ENCODE results near the gene PAIP2. TPM values are rescaled to one million over a fixed set of nuclear protein-coding genes. Genes with fewer than 3 reads are reported as not detected.

PAIP2 gene
- total RNA-seq, 2 experiments from 2014 or later, result 108 to 118 TPM

DNA sequence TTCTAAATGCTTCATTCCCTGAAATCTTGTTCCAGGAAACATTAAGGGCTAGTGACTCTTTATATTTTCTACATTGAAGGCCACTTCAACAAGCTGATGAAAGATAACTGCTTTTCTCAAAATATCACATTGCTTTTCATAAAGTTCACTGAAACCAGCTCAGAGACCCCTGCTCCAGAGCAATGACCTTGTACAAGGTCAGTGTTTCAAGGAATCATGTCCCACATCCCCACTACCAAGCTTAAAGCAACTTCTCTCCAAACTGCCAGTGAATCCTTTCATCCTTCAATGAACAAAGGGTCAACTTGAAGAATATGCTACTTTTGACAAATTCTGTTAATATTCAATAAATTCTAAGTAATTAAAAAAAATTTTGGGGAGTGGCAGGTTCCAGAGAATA lies 74.2 kb downstream of the PAIP2 start:
- Mint-ChIP-seq H3K36me3 (no peaks in the 10 kb centered on the region), H3K4me3 (peak overlapping the region; percentile 62), H3K27me3 (no peaks in the 10 kb centered on the region), H3K4me1 (peaks cover 48% of the 10 kb centered on the region), H3K9me3 (no peaks in the 10 kb centered on the region), H3K27ac (peak overlapping the region; percentile 84)
- no peak for DNase-seq
- no peak for ATAC-seq (ENCODE audit: low read depth)
- POLR2A ChIA-PET, result interaction anchor here (0.6 to 1.0 kb wide), 3 partner anchors 17 to 838 kb away, joined by 3 read pairs; no protein-coding TSS in a partner anchor

DNA sequence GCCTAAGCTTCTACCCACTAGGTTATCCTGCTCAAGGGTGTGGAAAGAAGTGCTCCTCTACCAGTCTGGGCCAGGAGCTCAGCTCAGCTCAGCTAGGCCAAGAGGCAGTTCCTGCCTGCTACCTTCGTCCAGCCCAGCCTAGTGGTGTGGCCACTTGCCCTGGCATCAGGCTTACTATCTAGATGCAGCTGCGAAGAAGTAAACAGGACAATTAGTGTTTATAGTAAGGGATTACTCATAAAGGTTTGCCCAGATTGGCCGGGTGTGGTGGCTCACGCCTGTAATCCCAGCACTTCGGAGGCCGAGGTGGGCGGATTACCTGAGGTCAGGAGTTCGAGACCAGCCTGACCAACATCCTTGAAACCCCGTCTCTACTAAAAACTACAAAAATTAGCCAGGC lies 75.0 kb downstream of the PAIP2 start:
- POLR2A ChIA-PET, result interaction anchor here (1.0 kb wide), 1 partner anchor 97 kb away, joined by 3 read pairs; no protein-coding TSS in a partner anchor
- Mint-ChIP-seq H3K27ac (peak overlapping the region; percentile 61), H3K4me1 (peaks cover 48% of the 10 kb centered on the region), H3K36me3 (no peaks in the 10 kb centered on the region), H3K4me3 (peak overlapping the region; percentile 28), H3K9me3 (no peaks in the 10 kb centered on the region), H3K27me3 (no peaks in the 10 kb centered on the region)
- ATAC-seq (ENCODE audit: low read depth), result no peak
- DNase-seq, result no peak

DNA sequence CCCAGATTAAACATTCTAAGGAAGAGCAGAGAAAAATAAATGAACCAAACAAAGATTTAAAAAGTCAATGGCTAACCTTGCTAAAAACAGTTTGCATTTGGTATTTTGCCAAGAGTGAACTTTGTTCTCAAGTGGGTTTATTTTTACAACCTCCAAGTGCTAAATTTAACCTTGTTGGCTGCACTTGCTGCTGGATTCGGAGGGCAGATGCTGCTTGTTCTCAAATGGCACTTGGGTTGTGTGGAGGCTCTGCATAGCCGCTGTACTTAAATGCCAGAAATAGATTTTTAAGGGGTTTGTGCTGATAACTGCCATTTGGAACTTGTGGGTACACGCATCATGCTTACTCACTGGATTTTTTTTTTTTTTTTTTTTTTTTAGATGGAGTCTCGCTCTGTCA lies 75.6 kb downstream of the PAIP2 start:
- Mint-ChIP-seq H3K4me1 (peaks cover 49% of the 10 kb centered on the region), H3K4me3 (no peak overlapping the region), H3K27ac (no peak overlapping the region), H3K36me3 (no peaks in the 10 kb centered on the region), H3K27me3 (no peaks in the 10 kb centered on the region), H3K9me3 (no peaks in the 10 kb centered on the region)
- DNase-seq (no peak), ATAC-seq (ENCODE audit: low read depth) (no peak)
- POLR2A ChIA-PET, result no interaction called here

DNA sequence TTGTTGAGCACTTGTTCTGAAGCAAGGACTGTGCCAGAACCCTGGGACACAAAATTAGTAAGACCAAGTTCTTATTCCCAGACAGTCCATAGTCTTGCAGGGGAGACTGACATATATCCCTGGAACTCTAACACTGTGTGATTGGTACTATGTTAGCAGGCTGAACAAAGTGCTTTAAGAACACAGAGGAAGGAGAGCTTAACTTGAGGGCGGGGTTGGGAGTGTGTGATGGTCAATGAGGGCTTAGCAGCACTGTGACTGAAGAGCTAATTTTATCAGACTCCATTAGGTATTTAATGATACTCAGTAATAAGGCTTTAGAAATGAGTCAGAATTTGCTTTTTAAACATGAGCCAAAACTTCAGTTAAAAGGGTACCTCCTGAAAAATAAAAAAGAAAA lies 77.1 kb downstream of the PAIP2 start:
- no peaks in the 10 kb centered on the region for H3K27me3 Mint-ChIP-seq

More for the DNA sequence above, 77.1 kb downstream of the PAIP2 start:
- DNase-seq (no peak), ATAC-seq (ENCODE audit: low read depth) (no peak)
- Mint-ChIP-seq H3K4me3 (no peak overlapping the region), H3K4me1 (peaks cover 43% of the 10 kb centered on the region), H3K27ac (no peak overlapping the region), H3K9me3 (no peaks in the 10 kb centered on the region), H3K36me3 (peaks cover 2% of the 10 kb centered on the region)
- POLR2A ChIA-PET, result interaction anchor here (0.9 to 1.1 kb wide), 2 partner anchors 15 to 142 kb away, joined by 3 to 4 read pairs; partner anchors contain the start of genes SPATA24 and UBE2D2

Other genes starting within 250 kb of the PAIP2 start
- gene SIL1, start 143.5 kb upstream of the PAIP2 start, total RNA-seq, result 10 to 100 TPM; 13.5 to 15.8 TPM
- gene MATR3, start 48.1 kb upstream of the PAIP2 start, total RNA-seq, result 100 to 1,000 TPM; 174 to 183 TPM
- 1 to 10 TPM; 1.3 to 1.8 TPM for gene SLC23A1, start 41.4 kb downstream of the PAIP2 start, total RNA-seq
- gene MZB1, start 48.1 kb downstream of the PAIP2 start, total RNA-seq, result 10 to 100 TPM; 21.8 to 22.6 TPM
- gene PROB1, start 53.2 kb downstream of the PAIP2 start, total RNA-seq, result 1 to 10 TPM; 4.1 to 4.3 TPM
- 1 to 10 TPM; 6.3 to 6.4 TPM for gene SPATA24, start 62.2 kb downstream of the PAIP2 start, total RNA-seq
- gene DNAJC18, start 97.7 kb downstream of the PAIP2 start, total RNA-seq, result 1 to 10 TPM; 4.2 to 5.7 TPM
- gene ECSCR, start 120.9 kb downstream of the PAIP2 start, total RNA-seq, result not detected
- gene SMIM33, start 129.2 kb downstream of the PAIP2 start, total RNA-seq, result under 1 TPM; 0.34 to 0.44 TPM
- gene STING1, start 140.9 kb downstream of the PAIP2 start, total RNA-seq, result 10 to 100 TPM; 63.6 to 68.4 TPM
- gene UBE2D2, start 219.5 kb downstream of the PAIP2 start, total RNA-seq, result 100 to 1,000 TPM; 200 to 217 TPM